ENCODE measurements around the gene FAM13A. TPM values are rescaled to one million over a fixed set of nuclear protein-coding genes. Genes with fewer than 3 reads are reported as not detected.

The FAM13A gene
- total and polyA plus RNA-seq, 9 of the 15 experiments (the other 6 are each of a cell fraction or from before 2014, with no cell fraction given), result 11.3 to 23.3 (median 14.7) TPM

DNA sequence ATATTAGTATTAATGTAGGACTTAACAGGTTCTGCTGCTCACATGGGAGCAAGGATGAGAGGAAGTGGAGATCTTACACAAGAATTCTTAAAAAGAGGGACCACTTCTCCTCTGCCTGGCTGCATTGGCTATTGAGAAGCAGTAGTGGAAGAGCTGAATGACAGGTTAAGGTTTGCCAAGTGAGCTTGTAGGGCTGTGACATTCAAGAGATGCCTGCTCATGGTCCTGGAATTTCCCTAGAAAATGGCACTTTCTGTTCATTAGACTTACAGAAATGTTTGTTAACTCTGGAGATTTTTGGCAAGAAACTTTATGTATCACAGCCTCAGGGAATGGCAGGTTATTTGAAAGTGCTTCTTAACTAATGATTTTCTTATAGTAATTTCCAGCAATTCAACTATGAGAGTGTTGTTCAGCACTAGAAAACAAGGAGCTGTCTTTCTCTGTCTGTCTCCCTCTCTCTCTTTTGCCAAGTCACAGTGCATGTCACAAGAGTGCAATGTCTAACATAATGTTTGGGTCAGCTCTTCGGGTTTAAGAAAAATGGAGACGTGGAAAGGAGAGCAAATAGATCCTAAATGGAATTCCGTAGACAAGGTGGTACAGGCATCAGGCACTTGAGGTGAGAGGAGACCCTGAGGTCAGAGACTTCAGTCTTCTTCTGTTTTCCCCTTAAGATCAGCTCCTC is 351.0 kb downstream of the FAM13A start:
- WGBS (ENCODE audit: insufficient coverage, low coverage, missing lambda C conversion rate), result 21% methylated on average over 3 of the region's 3 CpGs
- Histone ChIP-seq H3K4me1 (replicated peaks in 1 of 2; ENCODE audit: control insufficient read depth in 2 of 2, insufficient read depth in 2 of 2, low read length in 2 of 2) (no peaks in the 10 kb centered on the region; a peak in 1 of 5 replicates), H4K20me1 (replicated peaks; ENCODE audit: control insufficient read depth, insufficient read depth, low read length) (no peaks in the 10 kb centered on the region), H2AFZ (ENCODE audit: low read depth, low read length) (no peak overlapping the region), H3K79me2 (ENCODE audit: control insufficient read depth, insufficient read depth, low read length) (no peaks in the 10 kb centered on the region), H3K27me3 (ENCODE audit: control insufficient read depth in 2 of 2, insufficient read depth in 2 of 2, low read length in 2 of 2) (no peaks in the 10 kb centered on the region), H3K9ac (ENCODE audit: insufficient read depth in 1 of 2, low read depth in 2 of 2, low read length in 2 of 2) (no peak overlapping the region), H3K4me2 (ENCODE audit: insufficient read depth, low read length) (no peak overlapping the region), H3K27ac (ENCODE audit: extremely low read depth, low read depth, low read length) (no peak overlapping the region), H3K9me1 (ENCODE audit: control insufficient read depth, insufficient read depth, low read length) (no peaks in the 10 kb centered on the region), H3K4me3 (no peak overlapping the region), H3K36me3 (ENCODE audit: control insufficient read depth, insufficient read depth, low read length) (no peaks in the 10 kb centered on the region), H3K9me3 (replicated peaks; ENCODE audit: control insufficient read depth, insufficient read depth, low read depth, low read length) (no peaks in the 10 kb centered on the region; the same call in 1 of the 2 replicates)
- in situ Hi-C loops (cut with MboI), result no loop called here
- no peak for ATAC-seq
- no TSS peak for BruUV-seq (replicated peaks)
- POLR2A ChIA-PET, result no interaction called here
- intact Hi-C loops (cut with micrococcal nuclease), result loop anchor here (1.0 to 5.0 kb wide), 2 partner anchors 86 to 318 kb away; no protein-coding TSS in a partner anchor
- no peak for DNase-seq (ENCODE audit: extremely low read depth in 1 of 4, low spot score in 3 of 4)
- no peak for FAIRE-seq
- CTCF ChIA-PET (ENCODE audit: low intra/inter-chr PET ratio), result interaction anchor here (1.7 kb wide), 1 partner anchor 318 kb away, joined by 8 read pairs; no protein-coding TSS in a partner anchor
- TF ChIP-seq POLR2AphosphoS2 (IDR thresholded peaks at IDR 0.05; ENCODE audit: low read length) (no peak), NR3C1 (CRISPR knock-in tag; IDR thresholded peaks at IDR 0.05) (no peak), ZNF445 (CRISPR knock-in tag; IDR thresholded peaks at IDR 0.05; ENCODE audit: low read depth) (no peak)
- TF ChIP-seq, protein P1, sequence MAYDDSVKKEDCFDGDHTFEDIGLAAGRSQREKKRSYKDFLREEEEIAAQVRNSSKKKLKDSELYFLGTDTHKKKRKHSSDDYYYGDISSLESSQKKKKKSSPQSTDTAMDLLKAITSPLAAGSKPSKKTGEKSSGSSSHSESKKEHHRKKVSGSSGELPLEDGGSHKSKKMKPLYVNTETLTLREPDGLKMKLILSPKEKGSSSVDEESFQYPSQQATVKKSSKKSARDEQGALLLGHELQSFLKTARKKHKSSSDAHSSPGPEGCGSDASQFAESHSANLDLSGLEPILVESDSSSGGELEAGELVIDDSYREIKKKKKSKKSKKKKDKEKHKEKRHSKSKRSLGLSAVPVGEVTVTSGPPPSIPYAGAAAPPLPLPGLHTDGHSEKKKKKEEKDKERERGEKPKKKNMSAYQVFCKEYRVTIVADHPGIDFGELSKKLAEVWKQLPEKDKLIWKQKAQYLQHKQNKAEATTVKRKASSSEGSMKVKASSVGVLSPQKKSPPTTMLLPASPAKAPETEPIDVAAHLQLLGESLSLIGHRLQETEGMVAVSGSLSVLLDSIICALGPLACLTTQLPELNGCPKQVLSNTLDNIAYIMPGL (CRISPR knock-in tag; IDR thresholded peaks at IDR 0.05), result no peak

All from K562 (cell line).